Activated T-helper 9 cell treated with anti-CD3 and anti-CD28 coated beads, Interleukin-2, amount 50 U/mL, for 16 hours (primary cell): Measurements from ENCODE around the gene ACAD9.

Source experiments
- DNase-seq: peaks from one replicate; pipeline ENCODE4 v3.0.0-alpha.2; 2020; ENCODE audit warnings: low read depth

ACAD9 gene

GRCh38 chr3:128935922-128936321 lies 56.5 kb downstream of the ACAD9 start:
- DNase-seq = no peak

- DNase-seq = no peak
Measured at GRCh38 chr3:128936341-128936740, 56.9 kb downstream of the ACAD9 start.

GRCh38 chr3:128940252-128940651 lies 60.8 kb downstream of the ACAD9 start:
- DNase-seq = no peak

- no peak for DNase-seq
Measured at GRCh38 chr3:128942161-128942952, 62.9 kb downstream of the ACAD9 start.

GRCh38 chr3:128945041-128945877 lies 65.8 kb downstream of the ACAD9 start:
- no peak for DNase-seq

- DNase-seq = no peak
Measured at GRCh38 chr3:128945878-128946175, 66.4 kb downstream of the ACAD9 start.

GRCh38 chr3:128946411-128946810 lies 67.0 kb downstream of the ACAD9 start:
- no peak for DNase-seq

GRCh38 chr3:128949158-128949557 lies 69.7 kb downstream of the ACAD9 start:
- DNase-seq = no peak

GRCh38 chr3:128950223-128950938 lies 71.0 kb downstream of the ACAD9 start:
- no peak for DNase-seq

- no peak for DNase-seq
Measured at GRCh38 chr3:128956440-128956839, 77.0 kb downstream of the ACAD9 start.
